Stimulated activated CD8-positive, alpha-beta memory T cell treated with anti-CD3 and anti-CD28 coated beads, Interleukin-2, amount 100 ng/mL, for 48 hours (primary cell): ENCODE measurements around the gene SNX9.

Experiments used
- DNase-seq, 2 donors: peaks; one replicate each; pipeline ENCODE4 v3.0.0-alpha.2; 2020; ENCODE audit warnings: low read depth in 2 of 2

Gene SNX9

DNA sequence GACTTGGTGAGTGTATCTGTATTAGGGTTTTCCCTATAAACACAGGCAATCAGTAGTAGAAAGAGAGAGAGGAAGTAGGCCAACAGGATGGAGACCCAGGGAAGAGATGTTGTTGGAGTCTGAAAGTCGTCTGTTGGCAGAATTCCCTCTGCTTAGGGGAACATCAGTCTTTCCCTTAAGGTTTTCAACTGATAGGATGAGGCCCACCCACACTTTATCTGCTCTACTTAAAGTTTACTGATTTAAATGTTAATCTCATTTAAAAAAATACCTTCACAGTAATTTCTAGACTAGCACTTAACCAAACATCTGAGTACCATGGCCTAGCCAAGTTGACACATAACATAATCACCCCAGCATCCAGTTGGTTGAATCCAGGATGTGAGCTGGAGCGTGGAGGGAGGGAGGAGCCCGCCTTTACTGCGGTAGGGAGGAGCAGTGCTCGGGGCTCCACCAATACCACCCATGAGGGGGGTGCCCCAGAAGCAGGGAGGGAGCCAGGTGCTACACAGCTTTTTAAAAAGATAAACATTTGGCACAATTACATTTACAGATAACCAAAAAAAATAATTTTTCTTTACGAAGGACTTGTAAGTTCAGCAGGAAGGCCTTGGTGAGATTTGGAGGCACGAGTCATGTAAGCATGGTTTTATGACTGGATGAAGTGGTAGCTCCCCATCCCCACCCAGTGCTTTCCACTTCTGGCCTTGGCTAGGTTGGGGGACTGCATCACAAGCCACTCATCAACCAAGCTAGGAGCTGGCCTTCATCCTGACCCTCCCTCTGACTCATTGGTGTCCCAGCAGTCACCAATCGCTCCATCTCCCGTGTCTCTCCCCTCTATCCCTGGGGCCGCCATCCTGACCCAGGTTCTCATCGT lies 18.4 kb upstream of the SNX9 start:
- no peak for DNase-seq

DNA sequence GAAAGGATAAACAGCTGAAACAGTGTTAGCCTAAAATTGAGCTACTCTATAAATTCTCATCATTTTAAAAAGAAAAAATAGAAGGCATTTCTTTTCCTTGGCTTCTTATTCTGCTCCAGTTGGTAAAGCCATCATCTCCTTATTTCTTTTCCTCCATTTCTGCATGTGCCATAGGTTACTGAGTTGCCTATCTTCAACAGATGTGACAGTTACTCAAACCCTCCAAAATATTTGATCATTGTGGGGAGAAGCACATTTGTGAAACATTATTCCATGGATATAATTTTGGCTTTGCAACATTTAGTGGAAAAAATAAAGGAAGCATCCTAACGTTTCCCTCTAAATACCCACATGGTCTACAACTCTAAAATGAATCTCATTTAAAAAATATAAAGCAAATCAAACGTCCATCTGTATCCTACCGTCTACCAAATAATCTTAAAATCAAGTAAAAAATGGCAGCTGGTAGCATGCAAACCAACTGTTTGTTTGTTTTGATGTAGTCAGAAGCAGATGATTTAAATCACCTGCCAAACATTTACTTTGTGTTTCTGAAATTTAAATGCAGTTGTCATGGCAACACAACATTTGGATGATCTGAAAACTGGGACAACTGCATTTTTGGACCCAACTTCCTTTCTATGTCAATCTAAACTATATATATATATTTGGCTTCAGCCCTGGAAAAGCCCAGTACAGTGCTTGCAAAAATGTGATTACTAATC lies 16.8 kb upstream of the SNX9 start:
- DNase-seq: no peak

DNA sequence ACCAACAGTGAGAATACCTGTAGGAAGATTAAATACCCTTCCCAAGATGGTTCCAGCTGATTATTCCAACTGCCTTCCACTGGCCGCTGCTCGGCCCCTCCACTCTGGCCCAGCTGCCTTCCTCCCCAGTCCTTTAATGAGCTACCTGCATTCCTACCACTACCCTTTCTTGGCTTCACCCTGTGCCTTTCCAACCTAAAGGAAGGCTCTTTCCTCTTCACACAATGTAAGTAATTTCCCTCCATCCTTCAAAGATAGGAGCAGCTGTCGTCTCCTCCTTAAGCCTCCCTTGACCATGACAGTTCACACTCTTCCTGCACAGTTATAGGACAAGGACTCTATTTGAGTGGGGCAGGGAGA lies 16.2 kb upstream of the SNX9 start:
- DNase-seq: no peak

GRCh38 chr6:157808405-157808950 lies 14.6 kb upstream of the SNX9 start:
- DNase-seq: no peak

DNA sequence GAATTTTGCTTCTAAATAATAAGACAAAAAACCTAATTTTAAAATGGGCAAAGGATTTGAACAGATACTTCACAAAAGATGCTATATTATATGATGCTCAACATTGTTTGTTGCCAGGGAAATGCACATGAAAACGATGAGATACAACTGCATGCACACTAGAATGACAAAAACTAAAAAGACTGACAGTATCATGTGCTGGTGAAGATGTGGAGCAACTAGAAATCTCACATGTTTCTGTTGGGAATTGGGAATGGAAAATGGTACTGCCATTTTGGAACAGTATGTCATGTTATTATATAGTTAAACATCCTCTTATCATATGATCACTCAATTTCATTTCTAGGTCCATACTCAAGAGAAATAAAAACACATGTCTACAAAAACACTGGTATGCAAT lies 13.4 kb upstream of the SNX9 start:
- DNase-seq: no peak

- no peak for DNase-seq
Observed at GRCh38 chr6:157811137-157811475, 11.9 kb upstream of the SNX9 start.

DNA sequence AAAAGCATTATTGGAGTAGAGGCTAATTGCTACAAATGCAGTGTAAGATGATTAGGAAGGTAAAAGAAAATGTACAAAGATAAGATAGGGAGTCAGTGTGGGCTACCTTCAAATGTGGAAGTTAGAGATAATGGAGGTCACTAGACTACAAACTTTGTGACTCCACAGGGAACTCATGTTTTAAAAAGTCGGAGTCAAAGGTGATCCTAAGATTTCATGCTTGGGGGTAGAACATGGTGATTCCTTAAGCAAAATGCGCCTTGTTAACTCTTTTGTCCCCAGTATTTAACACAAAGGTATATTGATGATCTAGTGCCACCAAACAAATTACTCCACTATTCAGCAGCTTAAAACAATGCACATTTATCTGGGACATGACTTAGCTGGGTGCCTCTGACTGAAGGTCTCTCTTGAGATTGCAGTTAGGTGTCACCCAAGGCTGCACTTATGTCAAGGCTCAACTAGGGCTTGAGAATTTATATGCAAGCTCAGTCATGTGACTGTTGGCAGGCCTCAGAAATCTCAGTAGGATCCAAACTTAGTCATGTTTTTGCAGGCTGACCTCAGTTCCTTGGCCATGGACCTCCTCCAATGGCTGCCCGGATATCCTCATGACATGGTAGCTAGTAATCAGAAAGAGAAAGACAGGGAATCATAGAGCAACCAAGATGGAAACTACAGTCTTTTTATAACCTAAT lies 11.4 kb upstream of the SNX9 start:
- DNase-seq: no peak

GRCh38 chr6:157812425-157813171 lies 10.4 kb upstream of the SNX9 start:
- DNase-seq: no peak

DNA sequence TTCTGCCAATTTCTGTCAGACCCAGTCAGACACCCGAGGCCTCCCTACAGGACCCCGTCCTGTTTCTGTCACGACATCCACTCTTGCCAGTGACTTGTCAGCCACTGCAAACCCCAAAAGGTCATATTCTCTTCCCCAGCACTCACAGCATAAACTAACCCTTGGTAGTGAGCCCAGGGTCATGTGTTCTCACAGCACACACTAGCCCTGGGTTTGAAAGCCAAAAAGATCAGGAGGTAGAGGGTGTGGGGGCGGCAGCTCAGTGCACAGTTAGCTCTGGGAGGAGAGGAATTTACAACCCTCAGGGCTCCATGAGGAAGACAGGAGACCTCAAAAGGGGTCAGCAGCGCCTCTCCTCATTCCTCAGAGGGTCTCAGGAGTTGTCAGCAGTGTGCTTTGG lies 9.9 kb upstream of the SNX9 start:
- DNase-seq: no peak

DNA sequence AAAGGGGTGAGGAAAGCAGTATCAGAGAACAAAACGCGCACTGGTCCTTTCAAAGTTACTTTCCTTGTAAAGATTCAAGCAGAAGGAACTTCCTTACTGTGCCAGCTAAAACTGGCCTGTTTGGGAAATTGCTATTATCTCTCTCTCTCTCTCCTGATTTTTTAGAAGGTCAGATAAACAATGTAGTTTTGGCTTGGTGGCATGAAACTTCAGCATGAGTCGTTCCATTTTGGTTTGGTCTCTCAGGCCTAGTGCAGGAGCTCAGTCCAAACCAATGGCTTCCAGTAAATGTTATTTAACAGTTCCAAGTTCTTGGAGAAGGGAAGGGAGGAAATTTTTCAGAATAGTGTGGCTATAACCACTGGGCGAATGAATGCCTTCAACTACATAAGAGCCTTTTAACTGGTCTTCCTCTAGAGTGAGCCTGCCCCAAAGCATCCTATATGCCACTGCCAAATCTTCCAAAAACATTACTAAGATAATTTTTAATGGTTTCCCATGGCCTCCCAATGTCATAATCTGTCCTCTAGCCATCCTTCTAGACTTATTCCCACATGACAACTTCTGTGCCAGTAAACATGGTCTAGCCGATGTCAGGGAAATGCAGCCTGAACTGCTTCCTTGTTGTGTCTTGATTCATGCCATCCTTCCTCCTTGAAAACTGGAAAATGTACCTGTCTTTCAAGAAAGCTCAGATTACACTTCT lies 9.1 kb upstream of the SNX9 start:
- no peak for DNase-seq

DNA sequence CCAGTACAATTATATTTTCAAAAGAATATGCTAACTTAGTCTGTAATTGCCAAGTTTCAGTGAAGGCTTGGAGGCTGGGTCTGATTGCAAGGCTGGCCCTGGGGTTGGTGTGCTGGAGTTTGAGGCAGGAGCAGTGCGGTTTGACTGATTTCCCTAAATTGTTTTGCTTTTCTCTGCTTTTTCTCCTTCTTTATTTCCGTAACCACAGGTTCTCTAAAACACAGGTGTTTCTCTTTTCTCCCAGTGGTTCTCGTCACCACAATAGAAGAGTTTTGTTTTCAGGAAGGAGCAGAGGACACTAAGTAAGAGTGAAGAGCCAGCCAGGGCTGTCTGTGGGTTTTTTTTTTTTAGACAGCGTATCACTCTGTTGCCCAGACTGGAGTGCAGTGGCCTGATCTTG lies 8.2 kb upstream of the SNX9 start:
- no peak for DNase-seq

DNA sequence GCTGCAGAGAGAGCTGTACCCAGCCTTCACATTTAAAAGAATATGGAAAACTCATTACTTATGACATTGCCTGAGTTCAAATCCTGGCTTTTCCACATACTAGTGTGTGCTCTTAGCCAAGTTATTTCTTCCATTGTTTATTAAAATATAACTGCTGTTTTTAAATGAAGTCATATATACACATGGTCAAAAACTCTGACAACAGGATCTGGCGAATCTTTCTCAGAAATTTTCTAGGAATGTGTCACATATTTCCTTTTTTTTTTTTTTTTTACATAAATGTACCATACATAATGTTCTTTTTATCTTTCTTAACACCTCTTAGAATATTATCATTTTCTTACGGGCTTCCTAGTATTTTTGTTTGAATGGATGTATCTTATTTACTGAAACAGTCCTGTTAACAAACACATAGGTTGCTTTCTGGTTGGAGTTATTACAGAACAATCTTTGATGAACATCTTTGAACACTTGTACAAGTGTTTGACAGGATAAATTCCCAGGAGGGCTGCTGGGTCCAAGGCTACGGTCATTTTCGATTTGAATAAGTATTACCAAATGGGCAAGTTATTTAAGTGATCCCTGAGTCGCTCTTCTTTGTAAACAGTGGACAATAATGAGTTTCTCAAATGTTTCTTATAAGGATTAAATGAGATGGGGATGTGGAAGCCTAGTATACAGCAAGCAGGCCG lies 1.6 kb upstream of the SNX9 start:
- no peak for DNase-seq

GRCh38 chr6:157822245-157823000 lies 623 bp upstream of the SNX9 start:
- no peak for DNase-seq

DNA sequence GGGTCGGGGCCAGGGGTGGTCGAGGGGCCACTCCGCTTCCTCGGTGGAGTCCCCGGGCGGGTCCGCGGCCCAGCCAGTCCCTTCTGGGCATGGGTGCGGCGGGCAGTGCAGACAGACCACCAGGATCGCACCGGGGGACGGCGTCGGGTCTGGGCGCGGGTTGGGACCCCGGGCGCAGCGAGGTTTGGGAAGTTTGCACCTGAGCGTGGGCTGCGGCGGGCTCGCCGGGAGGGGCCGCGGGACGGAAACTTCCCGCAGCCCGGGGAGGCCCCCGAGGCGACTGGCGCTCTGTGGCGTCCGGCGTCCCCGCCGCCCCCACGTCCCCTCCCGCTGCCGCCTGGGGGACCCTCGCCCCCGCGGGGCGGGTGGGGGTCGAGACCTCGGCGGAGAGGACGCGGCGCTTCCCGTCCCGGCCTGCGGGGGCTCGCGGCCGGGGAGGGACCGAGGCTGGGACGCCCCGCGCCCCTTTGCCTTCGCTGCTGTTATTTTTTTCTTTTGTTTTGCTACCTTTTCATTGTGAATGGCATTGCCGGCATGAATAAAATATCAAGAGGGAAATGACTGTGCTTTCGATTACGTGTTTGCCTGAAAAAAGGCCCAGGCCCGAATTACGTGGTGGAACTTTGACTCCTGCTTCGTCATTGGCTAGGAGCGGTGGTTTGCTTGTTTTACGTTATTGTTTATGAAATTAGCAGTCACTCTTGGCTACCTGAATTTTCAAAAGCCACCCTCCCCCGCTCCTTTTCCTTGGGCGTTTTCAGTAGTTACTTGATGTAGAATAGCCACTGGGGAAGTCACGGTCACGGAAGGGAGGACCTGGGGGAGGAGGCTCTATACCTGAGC lies 703 bp downstream of the SNX9 start:
- peak; percentile 47 to 62 for DNase-seq

DNA sequence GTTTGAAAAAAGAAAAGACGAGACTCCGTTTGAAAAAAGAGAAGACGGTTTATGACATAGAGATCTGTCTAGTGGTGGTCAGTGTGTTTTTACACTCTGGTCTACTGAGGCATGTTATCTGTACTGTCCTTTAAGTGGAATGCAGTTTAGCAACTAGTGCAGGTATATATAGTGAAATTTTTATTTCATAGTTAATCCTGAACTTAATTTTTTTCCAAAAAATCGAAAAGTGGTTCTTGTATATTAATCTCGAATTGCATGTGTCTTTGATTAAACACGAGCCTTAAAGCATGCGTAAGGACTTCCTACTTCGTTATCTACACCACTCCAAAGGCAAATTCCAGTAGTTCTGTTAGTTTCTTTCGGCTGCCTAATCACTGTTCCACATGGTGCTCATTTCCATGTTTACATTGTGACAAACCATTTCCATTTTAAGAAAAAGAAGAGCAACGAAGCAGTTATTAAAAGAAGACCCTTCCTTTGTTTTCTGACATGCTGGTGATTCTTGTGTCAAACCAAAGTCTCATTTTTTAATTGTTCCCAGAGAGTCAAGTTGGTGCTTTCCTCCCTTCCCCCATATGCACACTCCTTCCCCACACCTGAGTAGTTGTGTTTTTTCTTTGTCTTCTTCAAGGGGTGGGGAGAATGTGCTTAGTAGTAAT lies 2.3 kb downstream of the SNX9 start:
- no peak for DNase-seq

DNA sequence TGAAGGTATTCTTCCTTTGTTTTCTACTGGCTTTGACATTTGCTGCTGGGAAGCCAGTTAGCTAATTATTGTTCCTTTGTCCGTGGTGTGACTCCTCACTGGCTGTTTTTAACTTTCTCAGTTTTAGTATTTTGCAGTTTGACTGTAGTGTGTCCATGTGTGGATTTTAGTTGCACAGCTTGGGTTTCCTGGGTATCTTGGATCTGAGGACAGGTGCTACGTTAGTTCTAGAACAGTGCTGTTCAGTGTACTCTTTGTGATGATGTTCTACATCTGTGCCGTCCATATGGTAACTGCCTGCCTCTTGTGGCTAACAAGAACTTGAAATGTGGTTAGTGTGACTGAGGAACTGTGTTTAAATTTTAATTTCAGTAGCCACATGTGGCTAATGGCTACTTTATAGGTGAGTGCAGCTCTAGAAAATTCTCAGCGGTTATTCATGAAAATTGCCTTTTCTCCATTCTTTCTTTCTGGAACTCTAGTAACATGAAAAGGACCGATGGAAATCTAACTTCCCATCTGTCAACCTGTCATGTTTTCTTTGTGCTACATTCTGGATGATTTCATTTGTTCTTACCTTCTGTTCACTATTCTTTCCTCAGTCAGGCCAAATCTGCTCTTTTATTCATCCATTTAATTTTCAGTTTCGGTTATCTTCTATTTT lies 7.4 kb downstream of the SNX9 start:
- DNase-seq: no peak

DNA sequence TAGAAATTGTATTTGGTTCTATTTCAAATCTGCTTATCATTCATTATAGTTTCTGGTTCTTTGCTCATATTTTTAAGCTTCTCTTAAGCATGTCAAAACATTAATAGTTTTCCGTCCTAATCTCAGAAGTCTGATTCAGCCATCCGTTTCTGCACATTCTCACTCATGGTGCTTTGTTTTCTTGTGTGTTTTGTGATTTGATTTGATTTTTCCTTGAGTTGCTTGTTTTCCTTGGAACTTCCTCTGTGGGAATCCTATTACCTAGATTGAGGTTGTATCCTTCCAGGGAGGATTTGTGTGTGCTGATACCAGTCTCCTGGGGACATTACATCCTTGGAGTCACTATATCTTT lies 7.9 kb downstream of the SNX9 start:
- DNase-seq: no peak
